H9 (cell line): Measurements from ENCODE around the gene WDR70. TPM values are rescaled to one million over a fixed set of nuclear protein-coding genes. Genes with fewer than 3 reads are reported as not detected.
"Not testable (repeated sequence)": the region's sequence is repeated elsewhere in the genome, so short reads cannot be mapped to it uniquely, and the experiment has no call there.

ENCODE experiments used
- DNase-seq: peaks from one replicate; pipeline ENCODE4 v3.0.0-alpha.2; 2017
- H2AFZ ChIP-seq: one replicate; pipeline ENCODE4 v1.6.1; 2013; ENCODE audit warnings: mild to moderate bottlenecking, low read length, control low read depth, moderate library complexity
- H2AK5ac ChIP-seq: 2 replicates; pipeline ENCODE4 v1.6.1; 2013; ENCODE audit warnings: low read length, control low read depth, mixed read lengths; ENCODE audit not compliant: insufficient read length
- H2BK120ac ChIP-seq: one replicate; pipeline ENCODE4 v1.6.1; 2013; ENCODE audit warnings: low read depth, mild to moderate bottlenecking, low read length, control low read depth, inconsistent platforms; ENCODE audit not compliant: poor library complexity, severe bottlenecking
- H2BK12ac ChIP-seq: 2 replicates; pipeline ENCODE4 v1.6.1; 2013; ENCODE audit warnings: low read length, control low read depth, mixed read lengths, low read depth; ENCODE audit not compliant: insufficient read length
- H2BK15ac ChIP-seq: 2 replicates; pipeline ENCODE4 v1.6.1; 2013; ENCODE audit warnings: low read depth, low read length, control low read depth
- H2BK20ac ChIP-seq: one replicate; pipeline ENCODE4 v1.6.1; 2013; ENCODE audit warnings: low read depth, mild to moderate bottlenecking, low read length, control low read depth, inconsistent platforms; ENCODE audit not compliant: poor library complexity, severe bottlenecking
- H2BK5ac ChIP-seq: 2 replicates; pipeline ENCODE4 v1.6.1; 2013; ENCODE audit warnings: low read length, control low read depth, mixed read lengths; ENCODE audit not compliant: insufficient read length
- H3K14ac ChIP-seq: 2 replicates; pipeline ENCODE4 v1.6.1; 2013; ENCODE audit warnings: low read length, control low read depth; ENCODE audit not compliant: insufficient read depth
- H3K18ac ChIP-seq: 2 replicates; pipeline ENCODE4 v1.6.1; 2013; ENCODE audit warnings: low read depth, mild to moderate bottlenecking, mixed read lengths, low read length, control low read depth; ENCODE audit not compliant: insufficient read length
- H3K23ac ChIP-seq: 2 replicates; pipeline ENCODE4 v1.6.1; 2013; ENCODE audit warnings: low read length, control low read depth, mixed read lengths, low read depth; ENCODE audit not compliant: insufficient read length
- H3K23me2 ChIP-seq: 2 replicates; pipeline ENCODE4 v1.6.1; 2013; ENCODE audit warnings: low read depth, mild to moderate bottlenecking, mixed read lengths, low read length, control low read depth; ENCODE audit not compliant: insufficient read length, poor library complexity, severe bottlenecking
- H3K27ac ChIP-seq: 2 replicates; pipeline ENCODE4 v1.5.1; 2013; ENCODE audit warnings: low read length, control low read depth, mixed read lengths, low read depth; ENCODE audit not compliant: insufficient read length
- H3K27me3 ChIP-seq: 2 replicates; pipeline ENCODE4 v1.6.1; 2013; ENCODE audit warnings: low read length, control low read depth, inconsistent platforms; ENCODE audit not compliant: insufficient read depth
- H3K4ac ChIP-seq: 2 replicates; pipeline ENCODE4 v1.6.1; 2013; ENCODE audit warnings: low read depth, mild to moderate bottlenecking, control low read depth, inconsistent platforms, low read length, moderate library complexity
- H3K4me1 ChIP-seq: 2 replicates; pipeline ENCODE4 v1.6.1; 2013; ENCODE audit warnings: low read length, control low read depth, inconsistent platforms; ENCODE audit not compliant: insufficient read depth
- H3K4me2 ChIP-seq: 2 replicates; pipeline ENCODE4 v1.6.1; 2013; ENCODE audit warnings: low read length, control low read depth, mixed read lengths; ENCODE audit not compliant: insufficient read length, insufficient read depth
- H3K56ac ChIP-seq: 2 replicates; pipeline ENCODE4 v1.6.1; 2013; ENCODE audit warnings: low read depth, mild to moderate bottlenecking, mixed read lengths, low read length, control low read depth; ENCODE audit not compliant: insufficient read length
- H3K79me1 ChIP-seq: 2 replicates; pipeline ENCODE4 v1.6.1; 2013; ENCODE audit warnings: low read depth, mild to moderate bottlenecking, moderate library complexity, low read length, control low read depth, inconsistent platforms; ENCODE audit not compliant: insufficient read depth, poor library complexity, severe bottlenecking
- H3K79me2 ChIP-seq: 2 replicates; pipeline ENCODE4 v1.6.1; 2013; ENCODE audit warnings: low read length, control low read depth, inconsistent platforms; ENCODE audit not compliant: insufficient read depth
- H3K9ac ChIP-seq: 2 replicates; pipeline ENCODE4 v1.6.1; 2013; ENCODE audit warnings: low read length, control low read depth, mixed read lengths; ENCODE audit not compliant: insufficient read length; ENCODE audit errors: extremely low read depth
- H3K9me3 ChIP-seq: one replicate; pipeline ENCODE4 v1.6.1; 2013; ENCODE audit warnings: low read depth, low read length, inconsistent platforms; ENCODE audit not compliant: control insufficient read depth
- H3T11ph ChIP-seq: one replicate; pipeline ENCODE4 v1.6.1; 2013; ENCODE audit warnings: mild to moderate bottlenecking, low read length, control low read depth, inconsistent platforms
- H4K20me1 ChIP-seq: one replicate; pipeline ENCODE4 v1.6.1; 2013; ENCODE audit not compliant: control insufficient read depth, insufficient read length, insufficient read depth
- H4K5ac ChIP-seq: 2 replicates; pipeline ENCODE4 v1.6.1; 2013; ENCODE audit warnings: low read depth, mild to moderate bottlenecking, mixed read lengths, low read length, control low read depth; ENCODE audit not compliant: insufficient read length
- H4K8ac ChIP-seq: replicated peaks from 2 replicates; pipeline ENCODE4 v1.6.1; 2013; ENCODE audit warnings: low read length, control low read depth, mixed read lengths, low read depth; ENCODE audit not compliant: insufficient read length
- H4K91ac ChIP-seq: 2 replicates; pipeline ENCODE4 v1.6.1; 2013; ENCODE audit warnings: low read depth, mild to moderate bottlenecking, moderate library complexity, mixed read lengths, low read length, control low read depth; ENCODE audit not compliant: insufficient read length
- H3K27ac Mint-ChIP-seq, 3 experiments: 2 replicates in 2 of 3; 3 replicates in 1 of 3; pipeline ENCODE4 v1.8.0; 2020 to 2021; ENCODE audit warnings: mixed read lengths in 3 of 3, mild to moderate bottlenecking in 1 of 3, moderate library complexity in 1 of 3
- H3K27me3 Mint-ChIP-seq: 2 replicates; pipeline ENCODE4 v1.8.0; 2021; ENCODE audit warnings: low read depth, mild to moderate bottlenecking, moderate library complexity, mixed read lengths
- H3K36me3 Mint-ChIP-seq, 3 experiments: 2 replicates in 2 of 3; 3 replicates in 1 of 3; pipeline ENCODE4 v1.8.0; 2020 to 2021; ENCODE audit warnings: low read depth in 3 of 3, mixed read lengths in 3 of 3; ENCODE audit not compliant: insufficient read depth in 1 of 3
- H3K4me1 Mint-ChIP-seq, 2 experiments: 2 replicates each; pipeline ENCODE4 v1.8.0; 2020; ENCODE audit warnings: mixed read lengths in 2 of 2
- H3K4me3 Mint-ChIP-seq, 2 experiments: 2 replicates in 1 of 2; 3 replicates in 1 of 2; pipeline ENCODE4 v1.8.0; 2020 to 2021; ENCODE audit warnings: mild to moderate bottlenecking in 2 of 2, mixed read lengths in 2 of 2, moderate library complexity in 1 of 2
- H3K9me3 Mint-ChIP-seq, 2 experiments: 2 replicates in 1 of 2; 3 replicates in 1 of 2; pipeline ENCODE4 v1.8.0; 2020; ENCODE audit warnings: mild to moderate bottlenecking in 2 of 2, mixed read lengths in 2 of 2, moderate library complexity in 1 of 2
- WGBS: extraction: QIAGEN DNeasy Blood & Tissue Kit; methylation state at CpG from one replicate; pipeline ENCODE4 v1.1.7; 2013; ENCODE audit warnings: missing lambda C conversion rate, low lambda C conversion rate, mixed read lengths; ENCODE audit not compliant: insufficient read length; ENCODE audit errors: extremely low coverage; 5-methylcytosine and 5-hydroxymethylcytosine counted together
- total RNA-seq: library from RNA; stranded (reverse); gene quantifications from 2 replicates; pipeline ENCODE4 v1.2.1, GENCODE V29; 2021

WDR70 gene
- total RNA-seq, 1 experiment from 2014 or later = 38.1 TPM

DNA sequence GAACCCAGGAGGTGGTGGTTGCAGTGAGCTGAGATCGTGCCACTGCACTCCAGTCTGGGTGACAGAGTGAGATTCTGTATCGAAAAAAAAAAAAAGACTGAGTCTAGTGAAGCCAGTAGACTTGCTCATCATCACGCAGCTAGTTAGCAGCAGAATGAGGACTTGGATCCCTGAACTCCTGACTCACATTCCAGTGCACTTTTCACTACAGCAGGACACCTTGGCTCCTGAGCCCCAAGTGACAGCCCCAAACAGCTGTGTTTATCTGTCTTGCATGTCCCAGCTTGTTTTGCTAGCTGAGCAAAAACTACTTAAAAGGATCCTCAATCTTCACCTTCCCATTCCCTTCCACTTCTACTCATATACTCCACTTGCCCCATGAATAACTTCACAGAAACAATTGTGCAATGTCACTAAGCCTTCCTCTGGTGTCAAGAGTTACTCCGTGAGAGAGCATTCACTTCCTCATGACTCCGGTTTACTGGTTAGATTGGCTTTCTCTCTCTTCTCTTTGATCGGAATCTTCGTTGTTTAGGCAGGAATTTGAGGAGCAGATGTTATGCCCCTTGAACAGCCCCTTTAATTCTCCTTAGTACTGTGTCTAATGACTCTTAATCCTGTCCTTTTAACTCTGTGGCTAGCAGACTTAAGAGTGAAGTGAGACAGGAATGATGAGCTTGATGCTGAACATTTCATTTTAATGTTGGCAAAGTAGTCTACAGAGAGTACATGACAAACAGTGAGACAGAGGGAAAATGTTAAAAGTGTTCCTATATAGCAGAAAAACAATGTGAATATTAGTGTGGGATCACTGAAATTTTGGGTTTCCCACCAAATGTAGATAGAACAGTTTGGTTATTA, 84.3 kb downstream of the WDR70 start:
- not testable (repeated sequence) for H3K56ac ChIP-seq, H3K4ac ChIP-seq, H3K79me2 ChIP-seq, H3K4me1 ChIP-seq, H3K18ac ChIP-seq, H3K36me3 Mint-ChIP-seq, H3K14ac ChIP-seq, H4K91ac ChIP-seq, H2AFZ ChIP-seq, H2BK5ac ChIP-seq, DNase-seq, H3K9me3 ChIP-seq, H4K5ac ChIP-seq, H4K8ac ChIP-seq, H2BK120ac ChIP-seq, H2AK5ac ChIP-seq, H2BK15ac ChIP-seq, H2BK20ac ChIP-seq, H3T11ph ChIP-seq, H4K20me1 ChIP-seq, H3K27me3 ChIP-seq, H2BK12ac ChIP-seq, H3K4me2 ChIP-seq, H3K4me1 Mint-ChIP-seq, H3K9me3 Mint-ChIP-seq, H3K27ac ChIP-seq, H3K23me2 ChIP-seq, H3K27ac Mint-ChIP-seq, H3K79me1 ChIP-seq, H3K9ac ChIP-seq, H3K27me3 Mint-ChIP-seq, H3K4me3 Mint-ChIP-seq, H3K23ac ChIP-seq
- WGBS = no CpG with 5 or more reads among the region's 7 CpGs

DNA sequence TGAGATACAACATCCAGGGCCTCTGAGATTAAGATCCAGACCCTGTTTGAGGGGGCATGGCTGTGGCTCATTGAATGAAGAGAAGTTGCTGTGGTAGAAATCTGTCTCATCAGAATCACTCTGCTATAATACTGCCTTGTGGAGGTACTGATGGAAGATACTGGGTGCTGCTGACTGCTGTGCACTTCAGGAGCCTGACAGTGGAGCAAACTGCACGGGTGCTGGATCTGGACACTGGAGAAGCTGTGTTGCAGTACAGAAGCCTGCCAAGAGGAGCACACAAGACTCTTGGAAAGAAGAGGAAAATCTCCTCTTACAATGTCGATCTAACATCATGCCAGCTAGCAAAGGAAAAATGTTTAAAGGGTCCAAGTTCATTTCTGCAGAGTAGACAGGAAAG, 85.5 kb downstream of the WDR70 start:
- not testable (repeated sequence) for DNase-seq, H3K9ac ChIP-seq, H3K36me3 Mint-ChIP-seq, H3K4me3 Mint-ChIP-seq, H3K79me2 ChIP-seq, H3K4me1 ChIP-seq, H4K8ac ChIP-seq, H3K56ac ChIP-seq, H2BK120ac ChIP-seq, H3K23ac ChIP-seq, H3K27ac Mint-ChIP-seq, H4K20me1 ChIP-seq, H3K27ac ChIP-seq, H3T11ph ChIP-seq, H3K4me2 ChIP-seq, H2AFZ ChIP-seq, H2AK5ac ChIP-seq, H3K27me3 Mint-ChIP-seq, H4K91ac ChIP-seq, H2BK15ac ChIP-seq, H2BK5ac ChIP-seq, H2BK20ac ChIP-seq, H3K18ac ChIP-seq, H3K4me1 Mint-ChIP-seq, H2BK12ac ChIP-seq, H4K5ac ChIP-seq, H3K14ac ChIP-seq, H3K9me3 ChIP-seq, H3K4ac ChIP-seq, H3K9me3 Mint-ChIP-seq, H3K23me2 ChIP-seq, H3K27me3 ChIP-seq, H3K79me1 ChIP-seq
- WGBS = no CpG with 5 or more reads among the region's 2 CpGs
